ENCODE results near the gene SYT17.

Gene SYT17

DNA sequence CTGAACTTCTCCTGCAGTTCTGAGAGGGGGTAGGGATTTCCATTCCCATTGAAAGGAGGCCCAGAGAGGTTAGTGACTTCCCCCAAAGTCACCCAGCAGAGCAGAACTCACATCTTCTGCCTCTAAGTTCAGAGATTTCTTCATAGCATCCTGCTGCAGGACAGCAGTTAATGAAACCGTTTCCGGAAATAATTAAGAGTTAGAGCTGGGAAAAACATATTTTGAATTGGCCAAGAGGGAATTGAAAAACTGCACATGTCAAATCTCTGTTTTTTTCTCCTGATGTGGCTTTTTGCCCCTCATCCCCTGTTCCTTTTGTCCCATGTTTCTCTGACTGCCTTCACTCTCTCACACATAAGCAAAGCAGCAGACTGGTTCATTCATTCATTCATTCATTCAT lies 27.6 kb upstream of the SYT17 start:
- Histone ChIP-seq H3K4me1 (ENCODE audit: control insufficient read depth in 1 of 2, insufficient read depth in 1 of 2, low read depth in 1 of 2, low read length in 1 of 2) (no peaks in the 10 kb centered on the region), H3K36me3 (no peaks in the 10 kb centered on the region), H3K27me3 (peaks cover 6% of the 10 kb centered on the region), H3K9me3 (no peaks in the 10 kb centered on the region), H3K4me3 (ENCODE audit: low read depth in 1 of 2, low read length in 1 of 2) (no peak overlapping the region), H3K27ac (no peak overlapping the region)
- TF ChIP-seq, protein P1, sequence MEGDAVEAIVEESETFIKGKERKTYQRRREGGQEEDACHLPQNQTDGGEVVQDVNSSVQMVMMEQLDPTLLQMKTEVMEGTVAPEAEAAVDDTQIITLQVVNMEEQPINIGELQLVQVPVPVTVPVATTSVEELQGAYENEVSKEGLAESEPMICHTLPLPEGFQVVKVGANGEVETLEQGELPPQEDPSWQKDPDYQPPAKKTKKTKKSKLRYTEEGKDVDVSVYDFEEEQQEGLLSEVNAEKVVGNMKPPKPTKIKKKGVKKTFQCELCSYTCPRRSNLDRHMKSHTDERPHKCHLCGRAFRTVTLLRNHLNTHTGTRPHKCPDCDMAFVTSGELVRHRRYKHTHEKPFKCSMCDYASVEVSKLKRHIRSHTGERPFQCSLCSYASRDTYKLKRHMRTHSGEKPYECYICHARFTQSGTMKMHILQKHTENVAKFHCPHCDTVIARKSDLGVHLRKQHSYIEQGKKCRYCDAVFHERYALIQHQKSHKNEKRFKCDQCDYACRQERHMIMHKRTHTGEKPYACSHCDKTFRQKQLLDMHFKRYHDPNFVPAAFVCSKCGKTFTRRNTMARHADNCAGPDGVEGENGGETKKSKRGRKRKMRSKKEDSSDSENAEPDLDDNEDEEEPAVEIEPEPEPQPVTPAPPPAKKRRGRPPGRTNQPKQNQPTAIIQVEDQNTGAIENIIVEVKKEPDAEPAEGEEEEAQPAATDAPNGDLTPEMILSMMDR (IDR thresholded peaks at IDR 0.05): no peak

DNA sequence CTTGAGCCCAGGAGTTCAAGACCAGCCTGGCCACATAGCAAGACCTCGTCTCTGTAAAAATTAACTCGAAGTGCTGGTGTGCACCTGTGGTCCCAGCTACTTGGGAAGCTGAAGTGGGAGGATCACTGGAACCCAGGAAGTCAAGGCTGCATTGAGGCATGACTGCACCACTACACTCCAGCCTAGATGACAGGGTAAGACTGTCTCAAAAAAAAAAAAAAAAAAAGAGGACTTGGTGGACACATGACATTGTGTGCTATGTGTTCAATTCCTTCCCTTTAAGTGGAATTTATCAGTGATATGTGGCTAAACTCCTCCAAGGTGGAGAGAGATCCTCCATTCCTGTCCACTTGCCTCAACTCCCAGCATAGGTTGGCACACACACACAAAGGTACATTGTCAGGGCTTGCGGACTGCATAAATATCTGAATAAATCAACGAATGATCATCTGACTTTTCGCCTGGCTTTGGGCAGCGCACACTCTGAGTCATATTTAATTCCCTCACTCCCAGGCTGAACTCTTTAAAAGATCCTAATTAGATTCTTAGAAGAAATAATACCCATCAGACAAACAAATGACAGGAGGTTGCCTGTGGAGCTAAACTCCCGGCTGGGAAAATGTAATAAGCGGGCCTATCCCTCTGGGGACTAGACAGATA lies 25.0 kb upstream of the SYT17 start:
- Histone ChIP-seq H3K4me3 (ENCODE audit: low read depth in 1 of 2, low read length in 1 of 2) (no peak overlapping the region), H3K4me1 (ENCODE audit: control insufficient read depth in 1 of 2, insufficient read depth in 1 of 2, low read depth in 1 of 2, low read length in 1 of 2) (no peaks in the 10 kb centered on the region), H3K27ac (no peak overlapping the region), H3K27me3 (peaks cover 6% of the 10 kb centered on the region), H3K36me3 (no peaks in the 10 kb centered on the region), H3K9me3 (no peaks in the 10 kb centered on the region)
- TF ChIP-seq, protein P1 (IDR thresholded peaks at IDR 0.05): no peak

DNA sequence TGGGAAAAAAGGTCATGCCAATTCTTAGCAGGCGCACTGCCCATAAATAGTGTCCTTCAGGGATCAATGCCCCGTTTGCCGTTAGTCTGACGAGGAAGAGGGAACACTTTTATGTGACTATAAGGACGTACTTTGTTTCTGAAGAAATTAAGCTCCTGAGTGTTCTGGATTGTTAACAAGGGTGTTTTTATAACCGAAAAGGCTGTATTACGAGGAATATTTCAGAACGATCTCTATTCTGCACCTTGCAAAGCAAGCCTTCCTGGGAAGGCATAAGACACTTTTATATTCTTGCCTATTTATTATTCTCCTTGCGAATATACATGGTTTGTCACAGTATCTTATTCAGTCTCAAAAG lies 24.5 kb upstream of the SYT17 start:
- Histone ChIP-seq H3K27me3 (peaks cover 6% of the 10 kb centered on the region), H3K9me3 (no peaks in the 10 kb centered on the region), H3K27ac (no peak overlapping the region), H3K4me3 (ENCODE audit: low read depth in 1 of 2, low read length in 1 of 2) (no peak overlapping the region), H3K4me1 (ENCODE audit: control insufficient read depth in 1 of 2, insufficient read depth in 1 of 2, low read depth in 1 of 2, low read length in 1 of 2) (no peaks in the 10 kb centered on the region), H3K36me3 (no peaks in the 10 kb centered on the region)
- TF ChIP-seq, protein P1 (IDR thresholded peaks at IDR 0.05): no peak

DNA sequence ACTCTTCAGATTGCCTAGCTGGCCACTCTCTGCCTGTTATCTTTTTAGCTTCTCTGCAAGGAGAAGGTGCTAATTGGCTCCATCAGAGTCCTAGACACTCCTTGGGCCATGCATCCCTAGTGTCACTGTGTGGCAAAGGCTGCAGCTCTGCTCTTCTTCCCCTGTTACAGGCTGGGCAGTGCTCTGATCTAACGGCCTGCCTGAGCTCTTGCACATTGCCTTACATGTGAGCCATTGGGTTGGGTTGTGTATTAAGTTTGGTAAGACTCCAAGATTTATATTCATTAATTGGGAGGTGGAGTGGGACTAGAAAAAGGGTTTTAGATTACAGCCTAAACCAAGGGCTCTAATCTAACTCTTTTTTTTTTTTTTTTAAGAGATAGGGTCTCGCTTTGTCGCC lies 23.0 kb upstream of the SYT17 start:
- Histone ChIP-seq H3K27ac (no peak overlapping the region), H3K9me3 (no peaks in the 10 kb centered on the region), H3K36me3 (no peaks in the 10 kb centered on the region), H3K4me3 (ENCODE audit: low read depth in 1 of 2, low read length in 1 of 2) (no peak overlapping the region), H3K27me3 (peaks cover 6% of the 10 kb centered on the region), H3K4me1 (ENCODE audit: control insufficient read depth in 1 of 2, insufficient read depth in 1 of 2, low read depth in 1 of 2, low read length in 1 of 2) (no peaks in the 10 kb centered on the region)
- TF ChIP-seq, protein P1 (IDR thresholded peaks at IDR 0.05): no peak

DNA sequence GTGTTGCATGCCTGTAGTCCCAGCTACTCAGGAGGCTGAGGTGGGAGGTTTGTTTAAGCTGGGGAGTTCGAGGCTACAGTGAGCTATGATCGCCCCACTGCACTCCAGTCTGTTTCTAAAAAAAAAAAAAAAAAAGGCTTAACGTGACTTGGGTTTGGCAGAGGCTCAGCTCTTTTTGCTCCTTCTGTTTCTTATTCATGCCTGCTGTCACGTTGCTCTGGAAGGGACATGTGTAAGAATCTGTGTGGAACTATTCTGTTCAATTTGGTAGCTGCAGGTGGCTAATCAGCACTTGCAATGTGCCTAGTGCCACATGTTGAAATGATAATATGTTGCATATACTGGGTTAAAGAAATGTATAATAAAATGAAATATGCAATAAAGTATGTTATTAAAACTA lies 20.9 kb upstream of the SYT17 start:
- Histone ChIP-seq H3K27ac (no peak overlapping the region), H3K4me3 (ENCODE audit: low read depth in 1 of 2, low read length in 1 of 2) (no peak overlapping the region), H3K4me1 (ENCODE audit: control insufficient read depth in 1 of 2, insufficient read depth in 1 of 2, low read depth in 1 of 2, low read length in 1 of 2) (no peaks in the 10 kb centered on the region), H3K9me3 (no peaks in the 10 kb centered on the region), H3K36me3 (no peaks in the 10 kb centered on the region), H3K27me3 (peaks cover 6% of the 10 kb centered on the region)
- TF ChIP-seq, protein P1 (IDR thresholded peaks at IDR 0.05): no peak

DNA sequence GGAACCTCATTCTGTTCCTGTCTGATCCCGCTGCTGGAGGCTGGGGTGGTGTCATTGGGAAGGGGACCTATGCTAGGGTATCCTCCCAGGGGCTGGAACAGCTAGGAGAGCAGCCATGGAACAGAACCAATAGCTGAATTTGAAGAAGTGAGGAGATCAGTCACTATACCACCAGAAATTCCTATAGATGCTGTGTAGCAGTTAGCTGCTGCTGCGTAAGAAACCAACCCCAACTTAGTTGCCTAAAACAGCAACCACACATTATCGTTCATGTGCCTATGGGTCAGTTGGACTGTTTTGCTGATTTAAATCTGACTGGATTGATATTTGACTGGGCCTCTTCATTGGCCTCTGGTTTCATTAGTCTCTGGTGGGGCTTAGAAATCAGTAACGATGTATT lies 20.4 kb upstream of the SYT17 start:
- TF ChIP-seq, protein P1 (IDR thresholded peaks at IDR 0.05): no peak
- Histone ChIP-seq H3K4me1 (ENCODE audit: control insufficient read depth in 1 of 2, insufficient read depth in 1 of 2, low read depth in 1 of 2, low read length in 1 of 2) (no peaks in the 10 kb centered on the region), H3K27me3 (peaks cover 6% of the 10 kb centered on the region), H3K4me3 (ENCODE audit: low read depth in 1 of 2, low read length in 1 of 2) (no peak overlapping the region), H3K27ac (no peak overlapping the region), H3K36me3 (no peaks in the 10 kb centered on the region), H3K9me3 (no peaks in the 10 kb centered on the region)
